ENCODE measurements around the gene ADGRE3.
"Not testable (repeated sequence)": the region's sequence is repeated elsewhere in the genome, so short reads cannot be mapped to it uniquely, and the experiment has no call there.

ADGRE3 gene

DNA sequence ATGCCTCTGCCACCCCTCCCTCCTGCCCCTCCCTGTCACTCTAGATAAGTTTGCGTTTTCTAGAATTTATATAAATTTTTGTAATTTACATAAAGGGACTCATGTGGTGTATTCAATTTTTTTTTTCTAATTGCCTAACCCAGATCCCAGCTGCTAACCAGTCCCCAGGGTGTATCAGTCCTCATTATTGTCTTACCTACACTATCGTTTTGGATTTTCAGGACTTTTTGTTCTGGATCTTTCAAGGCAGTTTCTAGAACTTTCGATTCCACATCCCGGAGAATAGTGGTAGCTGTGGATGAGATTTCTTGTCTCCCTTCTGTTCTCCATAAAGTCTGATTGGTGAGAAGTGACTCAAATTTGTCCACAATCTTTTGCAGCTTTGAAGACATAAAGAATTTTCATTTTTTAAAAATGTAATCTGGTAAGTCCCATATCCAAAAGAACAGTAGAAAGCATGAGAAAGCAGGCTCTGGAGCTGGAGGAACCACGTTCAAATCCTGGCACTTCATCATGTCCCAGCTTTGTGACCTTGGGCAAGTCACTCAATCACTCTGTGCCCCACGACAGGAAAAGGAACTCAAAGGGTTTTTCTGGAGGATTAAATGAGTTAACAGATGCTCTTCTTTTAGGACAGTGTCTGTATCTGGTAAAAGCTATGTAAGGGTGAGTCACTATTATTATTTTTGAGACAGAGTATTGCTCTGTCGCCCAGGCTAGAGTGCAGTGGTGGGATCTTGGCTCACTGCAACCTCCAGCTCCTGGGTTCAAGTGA is 19.7 kb downstream of the ADGRE3 start:
- no peak overlapping the region for H3K4me3 ChIP-seq (ENCODE audit: low read length)
- H3K4me1 ChIP-seq (ENCODE audit: insufficient read depth, low read length), result no peaks in the 10 kb centered on the region
- H2AFZ ChIP-seq (ENCODE audit: low read depth, low read length), result no peak overlapping the region
- no peaks in the 10 kb centered on the region for H3K36me3 ChIP-seq (ENCODE audit: insufficient read depth, low read length)
- H3K27me3 ChIP-seq (ENCODE audit: insufficient read depth, low read length), result peaks cover 2% of the 10 kb centered on the region
- no peaks in the 10 kb centered on the region for H3K9me3 ChIP-seq (ENCODE audit: low read length)

DNA sequence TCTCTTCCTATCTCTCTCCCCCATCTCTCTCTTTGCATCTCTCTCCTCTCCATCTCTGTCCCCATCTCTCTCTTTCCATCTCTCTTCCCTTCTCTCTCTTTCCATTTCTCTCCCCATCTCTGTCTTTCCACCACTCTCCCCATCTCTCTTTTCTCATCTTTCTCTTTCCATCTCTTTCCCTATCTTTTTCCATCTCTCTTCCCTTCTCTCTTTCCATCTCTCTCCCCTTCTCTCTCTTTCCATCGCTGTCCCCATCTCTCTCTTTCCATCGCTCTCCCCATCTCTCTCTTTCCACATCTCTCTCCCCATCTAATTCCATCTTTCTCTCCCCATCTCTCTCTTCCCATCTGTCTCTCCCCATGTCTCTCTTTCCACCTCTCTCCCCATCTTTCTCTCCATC is 24.5 kb downstream of the ADGRE3 start:
- Histone ChIP-seq H3K36me3 (ENCODE audit: insufficient read depth, low read length) (no peaks in the 10 kb centered on the region), H3K4me3 (ENCODE audit: low read length) (no peak overlapping the region), H3K27me3 (ENCODE audit: insufficient read depth, low read length) (no peaks in the 10 kb centered on the region), H2AFZ (ENCODE audit: low read depth, low read length) (peak overlapping the region; percentile 36), H3K9me3 (ENCODE audit: low read length) (no peaks in the 10 kb centered on the region), H3K4me1 (ENCODE audit: insufficient read depth, low read length) (no peaks in the 10 kb centered on the region)

GRCh38 chr19:14649020-14649419 is 25.6 kb downstream of the ADGRE3 start:
- H3K36me3 ChIP-seq (ENCODE audit: insufficient read depth, low read length), result no peaks in the 10 kb centered on the region
- H2AFZ ChIP-seq (ENCODE audit: low read depth, low read length), result no peak overlapping the region
- H3K4me3 ChIP-seq (ENCODE audit: low read length), result no peak overlapping the region
- H3K4me1 ChIP-seq (ENCODE audit: insufficient read depth, low read length), result no peaks in the 10 kb centered on the region
- H3K9me3 ChIP-seq (ENCODE audit: low read length), result no peaks in the 10 kb centered on the region
- H3K27me3 ChIP-seq (ENCODE audit: insufficient read depth, low read length), result no peaks in the 10 kb centered on the region

- Histone ChIP-seq H3K36me3 (ENCODE audit: insufficient read depth, low read length) (no peaks in the 10 kb centered on the region), H3K4me1 (ENCODE audit: insufficient read depth, low read length) (no peaks in the 10 kb centered on the region), H3K4me3 (ENCODE audit: low read length) (no peak overlapping the region), H3K9me3 (ENCODE audit: low read length) (no peaks in the 10 kb centered on the region), H2AFZ (ENCODE audit: low read depth, low read length) (no peak overlapping the region), H3K27me3 (ENCODE audit: insufficient read depth, low read length) (no peaks in the 10 kb centered on the region)
Observed at GRCh38 chr19:14648506-14648905, 26.1 kb downstream of the ADGRE3 start.

DNA sequence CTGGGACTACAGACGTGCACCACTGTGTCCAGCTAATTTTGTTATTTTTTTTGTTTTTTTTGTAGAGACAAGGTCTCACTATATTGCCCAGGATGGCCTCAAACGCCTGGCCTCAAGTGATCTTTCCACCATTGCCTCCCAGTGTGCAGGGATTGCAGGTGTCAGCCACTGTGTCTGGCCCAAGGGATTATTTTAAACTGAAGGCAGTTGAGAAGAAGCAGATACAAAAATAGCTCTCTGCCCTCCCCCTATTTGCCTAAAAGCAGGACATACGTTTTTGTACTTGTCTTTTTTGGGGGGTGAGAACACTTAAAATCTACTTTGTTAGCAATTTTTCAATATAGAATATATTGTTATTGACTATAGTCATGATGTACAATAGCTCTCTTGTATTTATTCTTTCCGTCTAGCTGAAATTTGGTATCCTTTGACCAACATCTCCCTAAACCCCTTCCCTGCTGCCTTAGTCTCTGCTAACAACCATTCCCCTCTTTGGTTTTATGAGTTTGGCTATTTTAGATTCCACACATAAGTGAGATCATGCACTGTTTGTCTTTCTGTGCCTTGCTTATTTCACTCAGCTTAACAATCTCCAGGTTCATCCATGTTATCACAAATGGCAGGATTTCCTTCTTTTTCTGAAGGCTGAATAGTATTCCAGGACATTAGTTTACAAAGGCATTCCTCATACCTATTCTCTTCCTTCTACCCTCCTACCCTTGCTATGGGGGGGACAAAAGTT is 34.9 kb downstream of the ADGRE3 start:
- H3K9me3 ChIP-seq (ENCODE audit: low read length), result peaks cover 1% of the 10 kb centered on the region
- H2AFZ ChIP-seq (ENCODE audit: low read depth, low read length), result no peak overlapping the region
- no peak overlapping the region for H3K4me3 ChIP-seq (ENCODE audit: low read length)
- no peaks in the 10 kb centered on the region for H3K27me3 ChIP-seq (ENCODE audit: insufficient read depth, low read length)
- no peaks in the 10 kb centered on the region for H3K4me1 ChIP-seq (ENCODE audit: insufficient read depth, low read length)
- H3K36me3 ChIP-seq (ENCODE audit: insufficient read depth, low read length), result no peaks in the 10 kb centered on the region

DNA sequence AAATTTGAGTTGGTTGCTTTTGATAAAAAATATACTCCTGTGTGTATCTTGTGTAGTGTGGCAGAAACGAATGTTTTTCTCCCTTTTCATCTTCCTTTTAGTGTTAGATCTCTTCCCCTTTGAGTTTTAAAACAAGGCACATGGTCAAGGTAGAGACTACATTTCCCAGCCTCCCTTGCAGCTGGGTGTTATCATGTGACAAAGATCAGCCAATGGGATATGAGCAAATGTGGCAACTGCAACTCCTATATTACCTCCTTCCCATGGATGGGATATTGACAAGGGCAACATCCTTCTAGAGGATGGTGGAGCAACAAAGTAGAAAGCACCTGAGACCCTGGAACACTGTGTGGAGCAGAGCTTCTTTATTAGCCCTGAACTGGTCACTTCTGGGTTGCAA is 42.4 kb downstream of the ADGRE3 start:
- Histone ChIP-seq H3K27me3 (ENCODE audit: insufficient read depth, low read length) (peaks cover 2% of the 10 kb centered on the region), H3K9me3 (ENCODE audit: low read length) (no peaks in the 10 kb centered on the region), H3K36me3 (ENCODE audit: insufficient read depth, low read length) (no peaks in the 10 kb centered on the region), H2AFZ (ENCODE audit: low read depth, low read length) (no peak overlapping the region), H3K4me1 (ENCODE audit: insufficient read depth, low read length) (no peaks in the 10 kb centered on the region), H3K4me3 (ENCODE audit: low read length) (no peak overlapping the region)

DNA sequence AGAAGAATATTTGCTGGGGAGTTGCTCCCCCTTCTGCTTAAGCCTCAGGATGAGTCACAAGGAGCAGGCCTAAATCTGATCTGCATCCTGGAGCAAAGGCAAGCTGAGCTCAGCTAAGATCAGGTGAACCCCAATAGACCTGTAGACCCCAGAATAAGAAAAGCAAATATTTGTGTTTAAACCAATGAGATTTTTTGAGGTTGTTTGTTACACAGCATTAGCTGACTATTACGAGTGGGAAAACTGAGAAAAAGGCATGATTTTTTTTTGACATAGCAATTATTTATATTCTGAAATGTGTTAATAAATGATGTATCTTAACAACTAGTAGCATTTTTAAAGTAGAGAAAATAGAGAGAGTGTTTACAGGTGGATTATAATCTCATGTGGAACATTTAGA is 45.1 kb downstream of the ADGRE3 start:
- H3K4me3 ChIP-seq (ENCODE audit: low read length), result no peak overlapping the region
- H3K36me3 ChIP-seq (ENCODE audit: insufficient read depth, low read length), result no peaks in the 10 kb centered on the region
- peaks cover 8% of the 10 kb centered on the region for H3K27me3 ChIP-seq (ENCODE audit: insufficient read depth, low read length)
- peaks cover 3% of the 10 kb centered on the region for H3K9me3 ChIP-seq (ENCODE audit: low read length)
- no peaks in the 10 kb centered on the region for H3K4me1 ChIP-seq (ENCODE audit: insufficient read depth, low read length)
- H2AFZ ChIP-seq (ENCODE audit: low read depth, low read length), result no peak overlapping the region

GRCh38 chr19:14624491-14624890 is 50.2 kb downstream of the ADGRE3 start:
- not testable (repeated sequence) for H3K27me3 ChIP-seq (ENCODE audit: insufficient read depth, low read length); H3K36me3 ChIP-seq (ENCODE audit: insufficient read depth, low read length); H3K9me3 ChIP-seq (ENCODE audit: low read length); H2AFZ ChIP-seq (ENCODE audit: low read depth, low read length); H3K4me1 ChIP-seq (ENCODE audit: insufficient read depth, low read length); H3K4me3 ChIP-seq (ENCODE audit: low read length)

DNA sequence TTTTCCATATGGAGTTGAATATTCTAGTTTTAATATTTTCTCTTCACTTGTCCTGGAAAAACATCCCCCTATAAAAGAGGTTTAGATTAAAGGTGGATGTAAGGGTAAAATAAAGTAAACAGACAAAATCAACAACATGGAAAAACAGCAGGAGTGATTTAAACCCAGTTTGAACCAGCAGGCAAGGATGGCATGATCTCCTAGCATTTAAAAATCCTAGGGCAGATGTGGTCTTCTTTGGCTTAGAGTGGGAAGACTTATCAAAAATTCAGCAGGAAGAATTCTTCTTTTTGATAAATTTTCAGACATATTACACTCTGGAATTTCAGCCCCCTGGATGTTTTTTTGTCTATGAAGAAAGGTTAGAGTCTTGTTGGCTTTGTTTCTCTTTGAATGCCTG is 55.2 kb downstream of the ADGRE3 start:
- no peaks in the 10 kb centered on the region for H3K27me3 ChIP-seq (ENCODE audit: insufficient read depth, low read length)
- no peaks in the 10 kb centered on the region for H3K4me1 ChIP-seq (ENCODE audit: insufficient read depth, low read length)
- H2AFZ ChIP-seq (ENCODE audit: low read depth, low read length), result no peak overlapping the region
- no peaks in the 10 kb centered on the region for H3K36me3 ChIP-seq (ENCODE audit: insufficient read depth, low read length)
- H3K9me3 ChIP-seq (ENCODE audit: low read length), result peaks cover 2% of the 10 kb centered on the region
- H3K4me3 ChIP-seq (ENCODE audit: low read length), result no peak overlapping the region

GRCh38 chr19:14616407-14616806 is 58.2 kb downstream of the ADGRE3 start:
- Histone ChIP-seq H3K4me1 (ENCODE audit: insufficient read depth, low read length) (no peaks in the 10 kb centered on the region), H2AFZ (ENCODE audit: low read depth, low read length) (no peak overlapping the region), H3K4me3 (ENCODE audit: low read length) (no peak overlapping the region), H3K36me3 (ENCODE audit: insufficient read depth, low read length) (no peaks in the 10 kb centered on the region), H3K9me3 (ENCODE audit: low read length) (peaks cover 2% of the 10 kb centered on the region), H3K27me3 (ENCODE audit: insufficient read depth, low read length) (peaks cover 2% of the 10 kb centered on the region)

- H3K4me3 ChIP-seq (ENCODE audit: low read length), result no peak overlapping the region
- H3K9me3 ChIP-seq (ENCODE audit: low read length), result peaks cover 2% of the 10 kb centered on the region
- H3K36me3 ChIP-seq (ENCODE audit: insufficient read depth, low read length), result no peaks in the 10 kb centered on the region
- no peak overlapping the region for H2AFZ ChIP-seq (ENCODE audit: low read depth, low read length)
- peaks cover 2% of the 10 kb centered on the region for H3K27me3 ChIP-seq (ENCODE audit: insufficient read depth, low read length)
- no peaks in the 10 kb centered on the region for H3K4me1 ChIP-seq (ENCODE audit: insufficient read depth, low read length)
Observed at GRCh38 chr19:14615623-14616022, 59.0 kb downstream of the ADGRE3 start.

DNA sequence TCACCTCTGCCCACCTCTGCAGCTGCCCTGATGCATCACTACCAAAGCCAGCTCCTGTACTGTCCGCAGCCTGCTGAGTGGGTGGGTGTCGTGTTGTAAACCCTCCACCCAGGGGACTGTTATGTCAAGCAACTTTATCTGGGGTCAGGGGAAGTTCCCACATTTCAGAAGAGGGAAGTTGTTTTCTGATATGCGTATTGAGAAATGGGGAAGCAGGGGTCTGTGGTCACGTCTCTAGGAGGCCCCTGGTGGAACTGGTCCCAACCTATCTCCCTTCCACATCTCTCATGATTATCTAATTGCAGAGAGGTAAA is 60.6 kb downstream of the ADGRE3 start:
- Histone ChIP-seq H3K27me3 (ENCODE audit: insufficient read depth, low read length) (peaks cover 2% of the 10 kb centered on the region), H3K4me3 (ENCODE audit: low read length) (no peak overlapping the region), H3K9me3 (ENCODE audit: low read length) (no peaks in the 10 kb centered on the region), H3K36me3 (ENCODE audit: insufficient read depth, low read length) (no peaks in the 10 kb centered on the region), H3K4me1 (ENCODE audit: insufficient read depth, low read length) (no peaks in the 10 kb centered on the region), H2AFZ (ENCODE audit: low read depth, low read length) (no peak overlapping the region)

DNA sequence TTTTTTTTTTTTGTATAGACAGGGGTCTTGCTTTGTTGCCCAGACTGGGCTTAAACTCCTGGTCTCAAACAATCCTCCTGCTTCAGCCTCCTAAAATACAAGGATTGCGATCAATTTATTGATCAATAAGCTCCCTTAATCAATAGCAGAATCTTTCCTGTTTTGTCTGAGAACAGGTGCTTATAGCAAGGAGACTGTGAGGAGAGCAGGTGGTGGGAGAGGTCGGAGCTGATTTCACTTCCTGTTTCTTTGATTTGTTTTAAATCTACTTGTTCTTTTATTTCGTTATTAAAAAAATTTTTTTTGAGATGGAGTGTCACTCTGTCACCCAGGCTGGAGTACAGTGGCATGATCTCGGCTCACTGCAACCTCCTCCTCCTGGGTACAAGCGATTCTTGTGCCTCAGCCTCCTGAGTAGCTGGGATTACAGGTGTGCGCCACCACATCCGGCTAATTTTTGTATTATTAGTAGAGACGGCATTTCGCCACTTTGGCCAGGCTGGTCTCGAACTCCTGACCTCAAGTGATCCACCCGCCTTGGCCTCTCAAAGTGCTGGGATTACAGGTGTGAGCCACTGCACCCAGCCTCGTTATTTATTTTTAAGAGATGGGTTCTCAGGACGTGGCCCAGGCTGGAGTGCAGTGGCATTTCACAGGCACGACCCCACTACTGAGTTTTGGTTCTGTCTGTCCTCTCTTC is 61.1 kb downstream of the ADGRE3 start:
- H3K4me3 ChIP-seq (ENCODE audit: low read length); H2AFZ ChIP-seq (ENCODE audit: low read depth, low read length); H3K9me3 ChIP-seq (ENCODE audit: low read length); H3K27me3 ChIP-seq (ENCODE audit: insufficient read depth, low read length); H3K4me1 ChIP-seq (ENCODE audit: insufficient read depth, low read length); H3K36me3 ChIP-seq (ENCODE audit: insufficient read depth, low read length): not testable (repeated sequence)

Measured in neuron (in vitro differentiated cells).